ENCODE measurements around the gene NAPG. TPM values are rescaled to one million over a fixed set of nuclear protein-coding genes. Genes with fewer than 3 reads are reported as not detected.
"Not testable (repeated sequence)": the region's sequence is repeated elsewhere in the genome, so short reads cannot be mapped to it uniquely, and the experiment has no call there.

NAPG gene
- total RNA-seq, 2 donors from 2014 or later, result 35.3 to 42.9 TPM

DNA sequence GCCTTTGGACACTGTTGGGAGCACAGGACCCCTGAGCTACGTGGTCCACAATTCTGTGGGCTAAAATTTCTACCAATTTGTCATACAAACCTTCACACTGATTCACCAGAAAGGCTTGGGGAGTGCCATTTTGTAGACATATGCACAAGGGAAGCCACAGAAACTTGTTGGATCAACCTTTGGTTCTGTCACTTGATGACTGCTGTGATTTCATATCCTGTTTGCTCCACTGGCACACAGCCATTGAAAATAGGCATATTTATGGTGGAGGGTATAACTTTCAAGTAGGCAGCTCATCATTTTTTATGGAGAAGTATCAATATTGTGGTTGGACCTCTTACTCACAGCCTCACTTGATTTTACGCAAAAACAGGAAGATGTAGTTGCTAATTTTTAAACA, 10.5 kb downstream of the NAPG start:
- Mint-ChIP-seq H3K4me1 (no peaks in the 10 kb centered on the region), H3K36me3 (ENCODE audit: low read depth) (peaks cover 44% of the 10 kb centered on the region), H3K27me3 (ENCODE audit: insufficient read depth) (no peaks in the 10 kb centered on the region), H3K27ac (no peak overlapping the region), H3K4me3 (no peak overlapping the region), H3K9me3 (no peaks in the 10 kb centered on the region)
- Histone ChIP-seq H3K4me3 (ENCODE audit: low read length) (no peak overlapping the region), H3K27ac (ENCODE audit: low read depth, low read length) (no peak overlapping the region), H3K9me3 (ENCODE audit: control insufficient read depth, low read length) (no peaks in the 10 kb centered on the region), H3K4me1 (ENCODE audit: control insufficient read depth, insufficient read depth, low read length) (no peaks in the 10 kb centered on the region), H3K27me3 (ENCODE audit: control insufficient read depth, insufficient read depth, low read length, poor library complexity, severe bottlenecking) (no peaks in the 10 kb centered on the region), H3K36me3 (ENCODE audit: control insufficient read depth, insufficient read depth, low read length) (peaks cover 68% of the 10 kb centered on the region), H3K9ac (ENCODE audit: extremely low read depth, low read length, poor library complexity, severe bottlenecking) (no peak overlapping the region)
- TF ChIP-seq, protein P1, sequence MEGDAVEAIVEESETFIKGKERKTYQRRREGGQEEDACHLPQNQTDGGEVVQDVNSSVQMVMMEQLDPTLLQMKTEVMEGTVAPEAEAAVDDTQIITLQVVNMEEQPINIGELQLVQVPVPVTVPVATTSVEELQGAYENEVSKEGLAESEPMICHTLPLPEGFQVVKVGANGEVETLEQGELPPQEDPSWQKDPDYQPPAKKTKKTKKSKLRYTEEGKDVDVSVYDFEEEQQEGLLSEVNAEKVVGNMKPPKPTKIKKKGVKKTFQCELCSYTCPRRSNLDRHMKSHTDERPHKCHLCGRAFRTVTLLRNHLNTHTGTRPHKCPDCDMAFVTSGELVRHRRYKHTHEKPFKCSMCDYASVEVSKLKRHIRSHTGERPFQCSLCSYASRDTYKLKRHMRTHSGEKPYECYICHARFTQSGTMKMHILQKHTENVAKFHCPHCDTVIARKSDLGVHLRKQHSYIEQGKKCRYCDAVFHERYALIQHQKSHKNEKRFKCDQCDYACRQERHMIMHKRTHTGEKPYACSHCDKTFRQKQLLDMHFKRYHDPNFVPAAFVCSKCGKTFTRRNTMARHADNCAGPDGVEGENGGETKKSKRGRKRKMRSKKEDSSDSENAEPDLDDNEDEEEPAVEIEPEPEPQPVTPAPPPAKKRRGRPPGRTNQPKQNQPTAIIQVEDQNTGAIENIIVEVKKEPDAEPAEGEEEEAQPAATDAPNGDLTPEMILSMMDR (conservative IDR thresholded peaks at IDR 0.05), result no peak
- 96 to 100% methylated on average over 1 to 2 of the region's 2 CpGs for WGBS, 2 experiments (ENCODE audit: insufficient coverage in 1 of 2, insufficient read length in 1 of 2)
- no peak for DNase-seq

DNA sequence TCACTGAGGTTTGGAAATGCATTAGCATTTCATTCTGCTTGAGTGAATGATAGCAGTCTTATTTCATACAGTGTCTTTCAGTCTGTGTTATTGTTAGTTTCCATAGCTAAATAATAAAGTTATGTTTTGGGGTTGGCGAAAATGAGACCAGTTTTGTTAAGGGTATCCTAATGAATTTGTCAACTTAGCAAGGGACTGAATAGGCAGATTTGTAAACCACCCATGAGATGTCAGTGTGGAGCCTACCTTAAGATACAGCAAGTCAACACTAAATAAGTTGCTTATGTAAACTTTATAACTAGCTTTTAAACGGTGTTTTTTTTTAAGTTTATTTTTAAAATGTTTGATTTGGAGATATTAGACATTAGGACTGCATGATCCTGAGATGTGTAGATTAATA, 11.9 kb downstream of the NAPG start:
- TF ChIP-seq, protein P1 (conservative IDR thresholded peaks at IDR 0.05), result no peak
- Histone ChIP-seq H3K9me3 (ENCODE audit: control insufficient read depth, low read length) (no peaks in the 10 kb centered on the region), H3K4me1 (ENCODE audit: control insufficient read depth, insufficient read depth, low read length) (no peaks in the 10 kb centered on the region), H3K27ac (ENCODE audit: low read depth, low read length) (no peak overlapping the region), H3K9ac (ENCODE audit: extremely low read depth, low read length, poor library complexity, severe bottlenecking) (no peak overlapping the region), H3K36me3 (ENCODE audit: control insufficient read depth, insufficient read depth, low read length) (peaks cover 73% of the 10 kb centered on the region), H3K27me3 (ENCODE audit: control insufficient read depth, insufficient read depth, low read length, poor library complexity, severe bottlenecking) (no peaks in the 10 kb centered on the region), H3K4me3 (ENCODE audit: low read length) (no peak overlapping the region)
- whole genome bisulfite sequencing, 2 experiments (ENCODE audit: insufficient coverage in 1 of 2, insufficient read length in 1 of 2), result 98% methylated on average over 2 of the region's 2 CpGs; no CpG with 5 or more reads in 1 of the 2 experiments
- H3K9me3 Mint-ChIP-seq, result no peaks in the 10 kb centered on the region
- peaks cover 54% of the 10 kb centered on the region for H3K36me3 Mint-ChIP-seq (ENCODE audit: low read depth)
- H3K27me3 Mint-ChIP-seq (ENCODE audit: insufficient read depth), result no peaks in the 10 kb centered on the region
- no peak overlapping the region for H3K4me3 Mint-ChIP-seq
- no peak for DNase-seq
- H3K4me1 Mint-ChIP-seq, result no peaks in the 10 kb centered on the region
- no peak overlapping the region for H3K27ac Mint-ChIP-seq

DNA sequence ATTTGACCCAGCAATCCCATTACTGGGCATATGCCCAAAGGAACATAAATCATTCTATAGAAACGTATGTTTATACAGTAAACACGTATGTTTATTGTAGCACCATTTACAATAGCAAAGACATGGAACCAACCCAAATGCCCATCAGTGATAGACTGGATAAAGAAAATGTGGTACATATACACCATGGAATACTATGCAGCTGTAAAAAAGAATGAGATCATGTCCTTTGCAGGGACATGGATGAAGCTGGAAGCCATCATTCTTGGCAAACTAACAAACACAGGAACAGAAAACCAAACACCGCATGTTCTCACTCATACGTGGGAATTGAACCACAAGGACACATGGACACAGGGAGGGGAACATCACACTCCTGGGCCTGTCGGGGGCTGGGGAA, 13.3 kb downstream of the NAPG start:
- not testable (repeated sequence) for H3K4me3 ChIP-seq (ENCODE audit: low read length); H3K27me3 ChIP-seq (ENCODE audit: control insufficient read depth, insufficient read depth, low read length, poor library complexity, severe bottlenecking); H3K9me3 Mint-ChIP-seq; H3K4me1 ChIP-seq (ENCODE audit: control insufficient read depth, insufficient read depth, low read length); H3K4me3 Mint-ChIP-seq; H3K27ac Mint-ChIP-seq; H3K27me3 Mint-ChIP-seq (ENCODE audit: insufficient read depth); H3K9ac ChIP-seq (ENCODE audit: extremely low read depth, low read length, poor library complexity, severe bottlenecking); H3K4me1 Mint-ChIP-seq; H3K27ac ChIP-seq (ENCODE audit: low read depth, low read length); DNase-seq; H3K9me3 ChIP-seq (ENCODE audit: control insufficient read depth, low read length)
- peaks cover 54% of the 10 kb centered on the region for H3K36me3 Mint-ChIP-seq (ENCODE audit: low read depth)
- H3K36me3 ChIP-seq (ENCODE audit: control insufficient read depth, insufficient read depth, low read length), result peaks cover 73% of the 10 kb centered on the region
- WGBS, 2 experiments (ENCODE audit: insufficient coverage in 1 of 2, insufficient read length in 1 of 2), result 96 to 99% methylated on average over 3 to 5 of the region's 5 CpGs

DNA sequence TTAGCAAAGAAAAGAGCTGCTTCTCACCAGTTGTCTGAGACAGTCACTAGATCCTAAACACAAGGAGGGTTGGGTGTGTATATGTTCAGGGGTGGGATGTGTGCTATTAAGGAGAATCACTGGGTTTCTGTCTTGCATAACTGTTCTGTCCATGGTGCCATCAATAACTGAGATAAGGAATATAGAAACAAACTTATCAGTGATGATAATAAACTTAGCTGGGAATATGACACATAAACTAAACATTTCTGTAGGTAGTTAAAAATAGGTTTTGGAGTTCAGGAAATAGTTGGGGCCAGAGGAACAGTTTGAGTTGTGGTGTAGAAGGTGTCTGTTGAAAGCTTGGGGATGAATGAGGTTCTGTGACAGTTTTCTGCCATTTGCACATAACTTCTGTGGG, 17.4 kb downstream of the NAPG start:
- TF ChIP-seq, protein P1 (conservative IDR thresholded peaks at IDR 0.05), result no peak
- no peak overlapping the region for H3K4me3 ChIP-seq (ENCODE audit: low read length)
- H3K4me1 ChIP-seq (ENCODE audit: control insufficient read depth, insufficient read depth, low read length), result peaks cover 2% of the 10 kb centered on the region
- Mint-ChIP-seq H3K36me3 (ENCODE audit: low read depth) (peaks cover 78% of the 10 kb centered on the region), H3K4me1 (peaks cover 12% of the 10 kb centered on the region), H3K4me3 (no peak overlapping the region), H3K27me3 (ENCODE audit: insufficient read depth) (no peaks in the 10 kb centered on the region), H3K27ac (no peak overlapping the region), H3K9me3 (no peaks in the 10 kb centered on the region)
- H3K36me3 ChIP-seq (ENCODE audit: control insufficient read depth, insufficient read depth, low read length), result peaks cover 90% of the 10 kb centered on the region
- no peak overlapping the region for H3K27ac ChIP-seq (ENCODE audit: low read depth, low read length)
- no peak overlapping the region for H3K9ac ChIP-seq (ENCODE audit: extremely low read depth, low read length, poor library complexity, severe bottlenecking)
- no peak for DNase-seq
- H3K27me3 ChIP-seq (ENCODE audit: control insufficient read depth, insufficient read depth, low read length, poor library complexity, severe bottlenecking), result no peaks in the 10 kb centered on the region
- H3K9me3 ChIP-seq (ENCODE audit: control insufficient read depth, low read length), result no peaks in the 10 kb centered on the region

Data from endodermal cell (in vitro differentiated cells).